ENCODE measurements around the gene ZBTB12.

DNA sequence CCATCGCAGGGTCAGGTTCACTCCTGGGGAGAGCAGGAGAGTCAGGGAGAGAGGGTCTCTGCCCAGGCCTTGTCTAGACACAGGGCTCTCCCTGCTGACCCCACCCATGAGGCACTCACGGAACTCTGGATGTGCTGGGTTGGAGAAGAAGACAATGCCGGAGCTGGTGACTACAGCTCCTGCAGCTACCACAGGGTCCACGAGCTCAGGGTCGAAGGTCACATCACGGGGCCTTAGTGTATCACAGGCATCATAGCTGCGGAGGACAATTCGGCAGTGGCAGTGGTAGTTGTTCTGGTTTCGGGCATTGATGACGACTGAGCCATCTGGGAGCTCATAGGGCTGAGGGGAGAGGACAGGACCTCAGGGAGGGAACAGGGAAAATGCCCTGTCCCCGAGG, 42.0 kb downstream of the ZBTB12 start:
- TF ChIP-seq, protein P1, sequence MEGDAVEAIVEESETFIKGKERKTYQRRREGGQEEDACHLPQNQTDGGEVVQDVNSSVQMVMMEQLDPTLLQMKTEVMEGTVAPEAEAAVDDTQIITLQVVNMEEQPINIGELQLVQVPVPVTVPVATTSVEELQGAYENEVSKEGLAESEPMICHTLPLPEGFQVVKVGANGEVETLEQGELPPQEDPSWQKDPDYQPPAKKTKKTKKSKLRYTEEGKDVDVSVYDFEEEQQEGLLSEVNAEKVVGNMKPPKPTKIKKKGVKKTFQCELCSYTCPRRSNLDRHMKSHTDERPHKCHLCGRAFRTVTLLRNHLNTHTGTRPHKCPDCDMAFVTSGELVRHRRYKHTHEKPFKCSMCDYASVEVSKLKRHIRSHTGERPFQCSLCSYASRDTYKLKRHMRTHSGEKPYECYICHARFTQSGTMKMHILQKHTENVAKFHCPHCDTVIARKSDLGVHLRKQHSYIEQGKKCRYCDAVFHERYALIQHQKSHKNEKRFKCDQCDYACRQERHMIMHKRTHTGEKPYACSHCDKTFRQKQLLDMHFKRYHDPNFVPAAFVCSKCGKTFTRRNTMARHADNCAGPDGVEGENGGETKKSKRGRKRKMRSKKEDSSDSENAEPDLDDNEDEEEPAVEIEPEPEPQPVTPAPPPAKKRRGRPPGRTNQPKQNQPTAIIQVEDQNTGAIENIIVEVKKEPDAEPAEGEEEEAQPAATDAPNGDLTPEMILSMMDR (IDR thresholded peaks at IDR 0.05 in 2 of 3, conservative IDR thresholded peaks at IDR 0.05 in 1 of 3; ENCODE audit: control insufficient read depth in 2 of 3, extremely low read depth in 1 of 3, insufficient read depth in 1 of 3, low read depth in 3 of 3, low read length in 3 of 3), result no peak
- TF ChIP-seq JUND (IDR thresholded peaks at IDR 0.05; ENCODE audit: low read depth, low read length) (no peak), SREBF1 (IDR thresholded peaks at IDR 0.05; ENCODE audit: low read length) (no peak), MXI1 (IDR thresholded peaks at IDR 0.05; ENCODE audit: low read depth, low read length) (no peak)

Measured in GM12878 (cell line).